Cardiac muscle cell (in vitro differentiated cells and primary cell): ENCODE measurements around the gene ZNRD2. TPM values are rescaled to one million over a fixed set of nuclear protein-coding genes. Genes with fewer than 3 reads are reported as not detected.

Source experiments
- DNase-seq, 2 donors: peaks; one replicate each; pipeline versions ENCODE4 v3.0.0 to v3.0.0-alpha.2; 2010 to 2017; ENCODE audit warnings: low read depth in 1 of 2, low spot score in 1 of 2
- H3K27ac ChIP-seq: fragments of 200-600 bp; sonication (generic); 2 replicates; pipeline ENCODE4 v1.5.1; 2016
- H3K27me3 ChIP-seq: fragments of 200-600 bp; sonication (generic); 2 replicates; pipeline ENCODE4 v1.6.0; 2016; ENCODE audit warnings: control low read depth
- H3K36me3 ChIP-seq: fragments of 200-600 bp; sonication (generic); 2 replicates; pipeline ENCODE4 v1.5.1; 2016; ENCODE audit warnings: control low read depth
- H3K4me1 ChIP-seq: fragments of 200-600 bp; sonication (generic); 2 replicates; pipeline ENCODE4 v1.8.1; 2017; ENCODE audit warnings: low read depth, mild to moderate bottlenecking, mixed run types
- H3K4me3 ChIP-seq: fragments of 200-600 bp; sonication (generic); 2 replicates; pipeline ENCODE4 v1.5.1; 2016; ENCODE audit warnings: mild to moderate bottlenecking
- H3K9me3 ChIP-seq: fragments of 200-600 bp; sonication (generic); 2 replicates; pipeline ENCODE4 v1.5.1; 2017; ENCODE audit warnings: low read depth, mild to moderate bottlenecking, control low read depth
- polyA plus RNA-seq: library from polyadenylated mRNA; unstranded; fragments of >200 nt; fragmentation: Nextera tagmentation; extraction: Ambion mirVana; gene quantifications from 2 replicates; pipeline ENCODE4 v1.2.1, GENCODE V29; 2016
- total RNA-seq: library from RNA; depleted of rRNA; stranded (reverse); fragments of >200 nt; gene quantifications from 2 replicates; pipeline ENCODE4 v1.2.3, GENCODE V29; 2016
- TF ChIP-seq, protein P1 (sequence below): IDR thresholded peaks from 2 replicates; pipeline ENCODE4 v1.5.1; 2012; ENCODE audit warnings: low read depth, mild to moderate bottlenecking, low read length

The ZNRD2 gene
- total and polyA plus RNA-seq, 2 experiments from 2014 or later = 55.7 to 56.6 TPM

DNA sequence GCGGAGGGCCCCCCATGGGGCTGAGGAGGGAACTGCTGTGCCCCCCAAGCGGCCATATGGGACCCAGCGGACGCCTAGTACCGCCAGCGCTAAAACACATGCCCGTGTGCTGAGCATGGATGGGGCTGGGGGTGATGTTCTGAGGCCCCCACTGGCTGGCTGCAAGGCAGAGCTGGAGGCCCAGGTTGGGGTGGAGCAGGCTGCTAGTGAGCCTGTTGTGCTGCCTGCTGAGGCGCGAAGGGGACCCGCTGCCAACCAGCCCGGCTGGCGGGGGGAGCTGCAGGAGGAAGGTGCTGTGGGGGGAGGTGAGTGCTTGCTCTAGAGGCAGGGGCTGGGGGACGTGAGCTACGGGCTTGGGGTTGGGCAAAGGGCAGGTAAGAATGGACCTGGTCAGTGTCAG, 48.5 kb downstream of the ZNRD2 start:
- Histone ChIP-seq H3K27me3 (no peaks in the 10 kb centered on the region), H3K36me3 (peaks cover 13% of the 10 kb centered on the region), H3K4me3 (no peak overlapping the region), H3K27ac (no peak overlapping the region), H3K9me3 (no peaks in the 10 kb centered on the region), H3K4me1 (peaks cover 6% of the 10 kb centered on the region)
- DNase-seq = no peak
- TF ChIP-seq, protein P1, sequence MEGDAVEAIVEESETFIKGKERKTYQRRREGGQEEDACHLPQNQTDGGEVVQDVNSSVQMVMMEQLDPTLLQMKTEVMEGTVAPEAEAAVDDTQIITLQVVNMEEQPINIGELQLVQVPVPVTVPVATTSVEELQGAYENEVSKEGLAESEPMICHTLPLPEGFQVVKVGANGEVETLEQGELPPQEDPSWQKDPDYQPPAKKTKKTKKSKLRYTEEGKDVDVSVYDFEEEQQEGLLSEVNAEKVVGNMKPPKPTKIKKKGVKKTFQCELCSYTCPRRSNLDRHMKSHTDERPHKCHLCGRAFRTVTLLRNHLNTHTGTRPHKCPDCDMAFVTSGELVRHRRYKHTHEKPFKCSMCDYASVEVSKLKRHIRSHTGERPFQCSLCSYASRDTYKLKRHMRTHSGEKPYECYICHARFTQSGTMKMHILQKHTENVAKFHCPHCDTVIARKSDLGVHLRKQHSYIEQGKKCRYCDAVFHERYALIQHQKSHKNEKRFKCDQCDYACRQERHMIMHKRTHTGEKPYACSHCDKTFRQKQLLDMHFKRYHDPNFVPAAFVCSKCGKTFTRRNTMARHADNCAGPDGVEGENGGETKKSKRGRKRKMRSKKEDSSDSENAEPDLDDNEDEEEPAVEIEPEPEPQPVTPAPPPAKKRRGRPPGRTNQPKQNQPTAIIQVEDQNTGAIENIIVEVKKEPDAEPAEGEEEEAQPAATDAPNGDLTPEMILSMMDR = no peak

GRCh38 chr11:65619281-65619928, 49.1 kb downstream of the ZNRD2 start:
- no peaks in the 10 kb centered on the region for H3K9me3 ChIP-seq
- H3K27ac ChIP-seq = no peak overlapping the region

GRCh38 chr11:65620666-65621065, 50.4 kb downstream of the ZNRD2 start:
- Histone ChIP-seq H3K27me3 (no peaks in the 10 kb centered on the region), H3K4me1 (peaks cover 6% of the 10 kb centered on the region), H3K36me3 (peaks cover 24% of the 10 kb centered on the region), H3K9me3 (no peaks in the 10 kb centered on the region), H3K4me3 (no peak overlapping the region), H3K27ac (no peak overlapping the region)
- TF ChIP-seq, protein P1 = no peak
- no peak for DNase-seq

More at GRCh38 chr11:65619281-65619928, 49.1 kb downstream of the ZNRD2 start:
- TF ChIP-seq, protein P1 = no peak
- no peak overlapping the region for H3K4me3 ChIP-seq
- no peaks in the 10 kb centered on the region for H3K27me3 ChIP-seq
- no peak for DNase-seq
- H3K4me1 ChIP-seq = peaks cover 6% of the 10 kb centered on the region
- peaks cover 19% of the 10 kb centered on the region for H3K36me3 ChIP-seq

GRCh38 chr11:65621460-65621859, 51.2 kb downstream of the ZNRD2 start:
- Histone ChIP-seq H3K4me1 (peaks cover 4% of the 10 kb centered on the region), H3K27me3 (no peaks in the 10 kb centered on the region), H3K27ac (no peak overlapping the region), H3K36me3 (peaks cover 24% of the 10 kb centered on the region), H3K4me3 (no peak overlapping the region), H3K9me3 (no peaks in the 10 kb centered on the region)
- TF ChIP-seq, protein P1 = no peak
- DNase-seq = no peak

Other genes with a start within 250 kb of the ZNRD2 start
- gene DPF2, start 236.6 kb upstream of the ZNRD2 start, total RNA-seq = 57.3 and 86.1 TPM in 2 replicates
- 83.9 and 130 TPM in 2 replicates for gene DPF2, start 236.6 kb upstream of the ZNRD2 start, polyA plus RNA-seq
- gene TIGD3, start 215.7 kb upstream of the ZNRD2 start, total RNA-seq = 1.7 and 2.9 TPM in 2 replicates
- 0.88 and 1.2 TPM in 2 replicates for gene TIGD3, start 215.7 kb upstream of the ZNRD2 start, polyA plus RNA-seq
- 3.0 and 4.8 TPM in 2 replicates for gene SLC25A45, start 187.8 kb upstream of the ZNRD2 start, total RNA-seq
- 4.5 and 10.5 TPM in 2 replicates for gene SLC25A45, start 187.8 kb upstream of the ZNRD2 start, polyA plus RNA-seq
- 36.3 and 64.6 TPM in 2 replicates for gene FRMD8, start 183.8 kb upstream of the ZNRD2 start, total RNA-seq
- gene FRMD8, start 183.8 kb upstream of the ZNRD2 start, polyA plus RNA-seq = 26.8 and 32.6 TPM in 2 replicates
- 3.4 and 11.3 TPM in 2 replicates for gene NEAT1, start 147.7 kb upstream of the ZNRD2 start, total RNA-seq
- 4.2 and 5.6 TPM in 2 replicates for gene NEAT1, start 147.7 kb upstream of the ZNRD2 start, polyA plus RNA-seq
- gene MALAT1, start 71.4 kb upstream of the ZNRD2 start, total RNA-seq = 3,311 and 7,439 TPM in 2 replicates
- 16,838 and 18,899 TPM in 2 replicates for gene MALAT1, start 71.4 kb upstream of the ZNRD2 start, polyA plus RNA-seq
- gene SCYL1, start 45.4 kb upstream of the ZNRD2 start, total RNA-seq = 157 and 168 TPM in 2 replicates
- 139 and 146 TPM in 2 replicates for gene SCYL1, start 45.4 kb upstream of the ZNRD2 start, polyA plus RNA-seq
- gene LTBP3, start 12.1 kb upstream of the ZNRD2 start, total RNA-seq = 61.8 and 98.3 TPM in 2 replicates
- 53.7 and 60.9 TPM in 2 replicates for gene LTBP3, start 12.1 kb upstream of the ZNRD2 start, polyA plus RNA-seq
- gene FAM89B, start 2.1 kb downstream of the ZNRD2 start, total RNA-seq = 42.9 and 71.8 TPM in 2 replicates
- gene FAM89B, start 2.1 kb downstream of the ZNRD2 start, polyA plus RNA-seq = 96.0 and 132 TPM in 2 replicates
- gene EHBP1L1, start 5.6 kb downstream of the ZNRD2 start, total RNA-seq = 14.9 and 50.5 TPM in 2 replicates
- gene EHBP1L1, start 5.6 kb downstream of the ZNRD2 start, polyA plus RNA-seq = 14.2 and 30.0 TPM in 2 replicates
- 0.25 TPM in 1 of 2 replicates, not detected in the other for gene KCNK7, start 25.3 kb downstream of the ZNRD2 start, total RNA-seq
- not detected in 2 replicates for gene KCNK7, start 25.3 kb downstream of the ZNRD2 start, polyA plus RNA-seq
- gene MAP3K11, start 43.7 kb downstream of the ZNRD2 start, total RNA-seq = 44.8 and 63.1 TPM in 2 replicates
- 25.9 and 31.2 TPM in 2 replicates for gene MAP3K11, start 43.7 kb downstream of the ZNRD2 start, polyA plus RNA-seq
- 40.9 and 42.7 TPM in 2 replicates for gene PCNX3, start 45.3 kb downstream of the ZNRD2 start, total RNA-seq
- 18.9 and 22.0 TPM in 2 replicates for gene PCNX3, start 45.3 kb downstream of the ZNRD2 start, polyA plus RNA-seq
- 17.3 and 25.9 TPM in 2 replicates for gene SIPA1, start 67.6 kb downstream of the ZNRD2 start, total RNA-seq
- gene SIPA1, start 67.6 kb downstream of the ZNRD2 start, polyA plus RNA-seq = 21.6 and 33.7 TPM in 2 replicates
- 39.8 and 51.9 TPM in 2 replicates for gene RELA, start 92.4 kb downstream of the ZNRD2 start, total RNA-seq
- gene RELA, start 92.4 kb downstream of the ZNRD2 start, polyA plus RNA-seq = 46.2 and 46.5 TPM in 2 replicates
- 51.2 and 51.4 TPM in 2 replicates for gene KAT5, start 141.8 kb downstream of the ZNRD2 start, total RNA-seq
- 37.7 and 63.7 TPM in 2 replicates for gene KAT5, start 141.8 kb downstream of the ZNRD2 start, polyA plus RNA-seq
- 83.7 and 108 TPM in 2 replicates for gene RNASEH2C, start 150.3 kb downstream of the ZNRD2 start, total RNA-seq
- gene RNASEH2C, start 150.3 kb downstream of the ZNRD2 start, polyA plus RNA-seq = 71.5 and 84.4 TPM in 2 replicates
- 18.1 and 24.3 TPM in 2 replicates for gene AP5B1, start 210.5 kb downstream of the ZNRD2 start, total RNA-seq
- gene AP5B1, start 210.5 kb downstream of the ZNRD2 start, polyA plus RNA-seq = 13.6 and 18.0 TPM in 2 replicates
- gene OVOL1, start 216.6 kb downstream of the ZNRD2 start, total RNA-seq = 0.15 and 0.60 TPM in 2 replicates
- gene OVOL1, start 216.6 kb downstream of the ZNRD2 start, polyA plus RNA-seq = 0.35 TPM in 1 of 2 replicates, not detected in the other